GM12878 (cell line): ENCODE data around the gene MAML3.

Experiments used
- ATF3 ChIP-seq: IDR thresholded peaks from 2 replicates; pipeline ENCODE4 v1.6.1; 2011; ENCODE audit warnings: low read depth, mild to moderate bottlenecking, low read length, moderate library complexity, borderline replicate concordance; ENCODE audit errors: extremely low read depth
- EZH2 ChIP-seq: IDR thresholded peaks from 2 replicates; pipeline ENCODE4 v1.6.1; 2012; ENCODE audit warnings: low read depth, mild to moderate bottlenecking, control low read depth, inconsistent platforms, low read length, borderline replicate concordance; ENCODE audit not compliant: control insufficient read depth
- POLR2A ChIP-seq: IDR thresholded peaks from 2 replicates; pipeline ENCODE4 v1.6.1; 2011; ENCODE audit warnings: low read depth, mild to moderate bottlenecking, low read length

- TF ChIP-seq POLR2A (no peak), ATF3 (no peak), EZH2 (no peak)
Observed at GRCh38 chr4:139957065-139957464, 196.9 kb downstream of the MAML3 start.
